ENCODE measurements around the gene OR5H6.

The OR5H6 gene

DNA sequence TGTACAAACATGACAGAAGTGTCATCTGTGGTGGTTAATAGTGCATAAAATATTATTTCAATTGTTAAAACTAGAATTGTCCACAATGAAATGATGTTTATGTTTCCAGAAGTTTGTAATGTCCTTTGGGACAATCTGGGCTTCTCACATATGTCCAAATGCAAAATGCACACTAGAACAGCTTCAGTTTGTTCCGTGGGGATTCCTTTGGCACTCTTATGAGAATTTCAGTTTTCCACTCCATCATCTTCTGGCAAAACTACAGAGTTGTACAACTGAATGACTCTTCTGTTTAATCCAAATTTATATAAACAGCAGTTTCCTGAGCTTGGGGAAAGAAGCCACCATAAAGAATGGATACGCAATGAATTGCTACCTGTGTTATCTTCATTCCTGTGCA, 2.0 kb upstream of the OR5H6 start:
- no peak for DNase-seq (ENCODE audit: extremely low read depth, insufficient read length)
- Histone ChIP-seq H3K36me3 (ENCODE audit: control insufficient read depth, insufficient read depth, low read length) (no peaks in the 10 kb centered on the region), H3K4me3 (replicated peaks; ENCODE audit: low read depth, low read length) (no peak overlapping the region), H3K27me3 (replicated peaks; ENCODE audit: control insufficient read depth, insufficient read depth, low read length) (no peaks in the 10 kb centered on the region)
- TF ChIP-seq, protein P1, sequence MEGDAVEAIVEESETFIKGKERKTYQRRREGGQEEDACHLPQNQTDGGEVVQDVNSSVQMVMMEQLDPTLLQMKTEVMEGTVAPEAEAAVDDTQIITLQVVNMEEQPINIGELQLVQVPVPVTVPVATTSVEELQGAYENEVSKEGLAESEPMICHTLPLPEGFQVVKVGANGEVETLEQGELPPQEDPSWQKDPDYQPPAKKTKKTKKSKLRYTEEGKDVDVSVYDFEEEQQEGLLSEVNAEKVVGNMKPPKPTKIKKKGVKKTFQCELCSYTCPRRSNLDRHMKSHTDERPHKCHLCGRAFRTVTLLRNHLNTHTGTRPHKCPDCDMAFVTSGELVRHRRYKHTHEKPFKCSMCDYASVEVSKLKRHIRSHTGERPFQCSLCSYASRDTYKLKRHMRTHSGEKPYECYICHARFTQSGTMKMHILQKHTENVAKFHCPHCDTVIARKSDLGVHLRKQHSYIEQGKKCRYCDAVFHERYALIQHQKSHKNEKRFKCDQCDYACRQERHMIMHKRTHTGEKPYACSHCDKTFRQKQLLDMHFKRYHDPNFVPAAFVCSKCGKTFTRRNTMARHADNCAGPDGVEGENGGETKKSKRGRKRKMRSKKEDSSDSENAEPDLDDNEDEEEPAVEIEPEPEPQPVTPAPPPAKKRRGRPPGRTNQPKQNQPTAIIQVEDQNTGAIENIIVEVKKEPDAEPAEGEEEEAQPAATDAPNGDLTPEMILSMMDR (IDR thresholded peaks at IDR 0.05; ENCODE audit: insufficient read depth, low read length, poor library complexity, severe bottlenecking), result no peak

DNA sequence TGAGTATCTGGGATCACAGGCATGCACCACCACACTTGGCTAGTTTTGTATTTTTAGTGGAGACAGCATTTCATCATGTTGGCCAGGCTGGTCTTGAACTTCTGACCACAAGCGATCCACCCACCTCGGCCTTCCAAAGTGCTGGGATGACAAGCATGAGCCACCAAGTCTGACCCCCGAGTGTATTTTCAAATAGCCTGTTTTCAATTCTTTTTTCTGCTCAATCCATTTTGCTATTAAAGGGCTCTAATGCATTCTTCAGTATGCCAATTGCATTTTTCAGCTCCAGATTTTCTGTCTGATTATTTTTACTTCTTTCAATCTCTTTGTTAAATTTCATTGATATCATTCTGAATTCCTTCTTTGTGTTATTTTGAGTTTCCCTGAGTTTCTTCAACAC, 5.8 kb downstream of the OR5H6 start:
- DNase-seq (ENCODE audit: extremely low read depth, insufficient read length), result no peak
- H3K36me3 ChIP-seq (ENCODE audit: control insufficient read depth, insufficient read depth, low read length), result peaks cover 1% of the 10 kb centered on the region; the same call in 1 of the 2 replicates
- TF ChIP-seq, protein P1 (IDR thresholded peaks at IDR 0.05; ENCODE audit: insufficient read depth, low read length, poor library complexity, severe bottlenecking), result no peak
- no peaks in the 10 kb centered on the region for H3K27me3 ChIP-seq (replicated peaks; ENCODE audit: control insufficient read depth, insufficient read depth, low read length)
- no peak overlapping the region for H3K4me3 ChIP-seq (replicated peaks; ENCODE audit: low read depth, low read length)

DNA sequence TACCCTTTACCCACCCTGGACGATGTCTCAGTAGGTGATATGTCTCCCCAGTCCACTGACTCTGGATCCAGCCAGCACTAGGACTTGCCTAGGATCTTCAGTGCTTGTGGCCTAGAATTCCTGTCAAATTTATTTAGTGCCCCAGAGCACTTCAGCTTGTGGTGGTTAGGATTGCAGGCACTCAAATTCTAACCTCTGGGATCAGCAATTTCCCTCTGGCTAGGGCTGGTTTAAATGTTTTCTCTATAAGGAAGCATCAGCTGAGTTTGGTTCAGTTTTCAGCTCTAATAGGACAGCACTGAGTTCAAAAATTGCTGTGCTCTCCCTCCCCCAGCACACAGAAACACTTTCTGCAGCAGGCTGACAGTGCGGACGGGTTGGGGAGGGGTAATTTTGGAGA, 8.1 kb downstream of the OR5H6 start:
- H3K36me3 ChIP-seq (ENCODE audit: control insufficient read depth, insufficient read depth, low read length), result peaks cover 1% of the 10 kb centered on the region; the same call in 1 of the 2 replicates
- DNase-seq (ENCODE audit: extremely low read depth, insufficient read length), result no peak
- no peak overlapping the region for H3K4me3 ChIP-seq (replicated peaks; ENCODE audit: low read depth, low read length)
- no peaks in the 10 kb centered on the region for H3K27me3 ChIP-seq (replicated peaks; ENCODE audit: control insufficient read depth, insufficient read depth, low read length)
- TF ChIP-seq, protein P1 (IDR thresholded peaks at IDR 0.05; ENCODE audit: insufficient read depth, low read length, poor library complexity, severe bottlenecking), result no peak

DNA sequence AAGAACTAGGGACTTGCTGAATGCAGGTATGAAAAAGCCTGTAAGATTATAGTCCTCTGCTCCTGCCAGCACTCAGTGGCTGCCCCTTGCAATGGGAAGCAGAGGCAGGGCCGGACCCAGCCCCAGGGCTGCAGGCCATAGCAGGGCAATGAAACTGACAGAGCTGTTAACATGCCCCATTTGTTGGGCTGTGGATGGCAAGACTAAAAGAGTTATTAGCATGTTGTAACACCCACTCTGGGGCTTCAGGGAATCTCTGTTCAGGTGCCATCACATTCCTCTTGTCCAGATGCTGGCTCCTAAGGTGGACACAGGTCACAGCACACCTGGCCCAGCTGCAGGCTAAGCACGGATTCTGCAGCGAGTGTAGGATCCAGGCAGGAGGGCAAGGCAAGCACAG, 10.9 kb downstream of the OR5H6 start:
- Histone ChIP-seq H3K4me3 (replicated peaks; ENCODE audit: low read depth, low read length) (no peak overlapping the region), H3K27me3 (replicated peaks; ENCODE audit: control insufficient read depth, insufficient read depth, low read length) (no peaks in the 10 kb centered on the region), H3K36me3 (ENCODE audit: control insufficient read depth, insufficient read depth, low read length) (peaks cover 1% of the 10 kb centered on the region; the same call in 1 of the 2 replicates)
- TF ChIP-seq, protein P1 (IDR thresholded peaks at IDR 0.05; ENCODE audit: insufficient read depth, low read length, poor library complexity, severe bottlenecking), result no peak
- no peak for DNase-seq (ENCODE audit: extremely low read depth, insufficient read length)

DNA sequence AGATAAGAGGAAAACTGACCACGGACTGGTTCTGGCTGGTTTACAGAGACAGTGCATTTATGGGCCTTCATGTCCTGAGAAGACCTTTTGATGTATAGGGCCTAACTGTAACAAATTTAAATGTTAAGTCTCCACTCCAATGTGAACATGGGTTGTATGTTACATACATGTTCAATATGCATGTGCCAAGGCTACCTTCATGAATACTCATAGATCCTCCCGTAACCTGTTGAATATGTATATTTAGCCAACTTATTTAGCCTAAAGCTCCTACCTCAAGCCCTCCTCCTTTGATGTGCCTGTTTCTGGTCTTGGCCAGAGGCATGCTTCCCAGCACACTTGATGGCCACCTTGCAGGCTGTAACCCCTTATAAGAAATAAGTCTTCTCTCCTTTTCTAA, 18.2 kb downstream of the OR5H6 start, which contains the start of gene OR5H2:
Gene OR5H2 (plus strand): TSS at position 301 of the 400 bp plus-strand sequence. CDS start 398 bp downstream, outside the sequence.
- Histone ChIP-seq H3K4me3 (replicated peaks; ENCODE audit: low read depth, low read length) (no peak within 1 kb of the TSS), H3K27me3 (replicated peaks; ENCODE audit: control insufficient read depth, insufficient read depth, low read length) (no peaks in the 10 kb centered on the region), H3K36me3 (ENCODE audit: control insufficient read depth, insufficient read depth, low read length) (no peaks in the 10 kb centered on the region)
- TF ChIP-seq, protein P1 (IDR thresholded peaks at IDR 0.05; ENCODE audit: insufficient read depth, low read length, poor library complexity, severe bottlenecking), result no peak
- DNase-seq (ENCODE audit: extremely low read depth, insufficient read length), result no peak

DNA sequence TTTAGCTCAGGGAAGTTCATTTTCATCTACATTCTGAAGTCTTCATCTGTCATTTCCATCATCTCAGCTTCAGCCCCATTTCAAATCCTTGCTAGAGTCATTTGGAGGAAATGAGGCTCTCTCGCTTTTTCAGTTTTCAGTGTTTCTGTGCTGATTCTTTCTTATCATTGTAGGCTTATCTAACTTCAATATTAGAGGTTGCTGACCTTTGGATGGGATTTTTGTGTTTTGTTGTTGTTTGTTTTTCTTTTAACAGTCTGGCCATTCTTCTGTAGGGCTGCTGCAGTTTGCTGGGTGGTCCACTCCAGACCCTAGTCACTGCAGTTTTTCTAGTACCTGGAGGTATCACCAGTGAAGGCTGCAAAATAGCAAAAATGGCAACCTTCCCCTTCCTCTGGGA, 26.9 kb downstream of the OR5H6 start:
- no peak overlapping the region for H3K4me3 ChIP-seq (replicated peaks; ENCODE audit: low read depth, low read length)
- DNase-seq (ENCODE audit: extremely low read depth, insufficient read length), result no peak
- TF ChIP-seq, protein P1 (IDR thresholded peaks at IDR 0.05; ENCODE audit: insufficient read depth, low read length, poor library complexity, severe bottlenecking), result no peak
- no peaks in the 10 kb centered on the region for H3K27me3 ChIP-seq (replicated peaks; ENCODE audit: control insufficient read depth, insufficient read depth, low read length)
- H3K36me3 ChIP-seq (ENCODE audit: control insufficient read depth, insufficient read depth, low read length), result no peaks in the 10 kb centered on the region
